Measurements from ENCODE around the gene GLS. TPM values are rescaled to one million over a fixed set of nuclear protein-coding genes. Genes with fewer than 3 reads are reported as not detected.
A peak's percentile ranks its signal among the peaks of the same experiment; 100 is the strongest.

Gene GLS
- total and polyA plus RNA-seq, 9 donors: 20.2 to 141 (median 76.0) TPM

DNA sequence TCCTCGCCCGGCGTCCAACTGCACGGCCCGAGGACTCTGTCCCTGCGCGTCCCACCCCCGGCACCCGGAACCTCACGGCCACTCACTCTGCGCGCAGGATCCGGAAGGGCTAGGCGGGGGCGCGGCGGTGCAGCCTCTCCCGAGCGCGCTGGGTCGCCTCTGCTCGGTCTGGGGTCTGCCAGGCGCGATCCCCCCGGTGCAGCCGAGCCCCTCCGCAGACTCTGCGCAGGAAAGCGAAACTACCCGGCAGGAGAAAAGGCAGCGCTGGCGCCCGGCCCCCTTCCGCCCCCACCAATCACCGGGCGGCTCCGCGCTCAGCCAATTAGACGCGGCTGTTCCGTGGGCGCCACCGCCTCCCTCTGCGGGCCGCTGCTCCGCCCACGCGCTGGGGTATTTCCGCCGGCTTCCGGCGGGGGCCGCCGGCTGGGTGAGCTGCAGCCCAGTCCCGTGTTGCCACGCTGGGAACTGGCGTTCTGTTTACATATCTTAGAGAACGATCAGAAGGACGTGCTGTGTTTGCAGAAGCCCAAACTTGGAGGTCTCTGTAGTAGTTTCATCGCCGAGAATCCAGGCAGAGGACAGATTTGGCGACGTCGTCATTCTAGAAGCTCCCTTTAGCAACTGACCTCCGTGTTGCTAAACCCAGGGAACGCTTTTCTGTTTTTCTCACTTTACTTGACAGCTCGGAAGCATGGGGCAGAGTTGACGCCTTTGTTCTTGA, 133.5 kb downstream of the GLS start, which contains the start of gene STAT1:
TSS of gene STAT1 (minus strand) at position 240 of the 721 bp plus-strand sequence. CDS start 4,168 bp downstream, outside the sequence.
- intact Hi-C loops (cut with DNase I): loop anchor here in 1 of 4 donors (10.0 kb wide), 1 partner anchor 129 kb away; the partner anchor contains the start of gene GLS
- Histone ChIP-seq H3K9me3 (no peaks in the 10 kb centered on the region), H3K4me3 (peak within 1 kb of the TSS; percentile 100), H3K4me1 (ENCODE audit: insufficient read depth) (peaks cover 20% of the 10 kb centered on the region), H3K27me3 (no peaks in the 10 kb centered on the region), H3K27ac (peak within 1 kb of the TSS; percentile 43 to 75), H3K36me3 (no peaks in the 10 kb centered on the region)
- DNase-seq: peak; percentile 91 to 97 (median 95)
- TF ChIP-seq POLR2A (IDR thresholded peaks at IDR 0.05) (peak; percentile 83), CTCF (IDR thresholded peaks at IDR 0.05) (peak in 1 of 3 donors; percentile 32), EP300 (IDR thresholded peaks at IDR 0.05) (no peak)
- WGBS, 3 donors: 0 to 1% (median 1%) methylated on average over 64 to 68 of the region's 68 CpGs

DNA sequence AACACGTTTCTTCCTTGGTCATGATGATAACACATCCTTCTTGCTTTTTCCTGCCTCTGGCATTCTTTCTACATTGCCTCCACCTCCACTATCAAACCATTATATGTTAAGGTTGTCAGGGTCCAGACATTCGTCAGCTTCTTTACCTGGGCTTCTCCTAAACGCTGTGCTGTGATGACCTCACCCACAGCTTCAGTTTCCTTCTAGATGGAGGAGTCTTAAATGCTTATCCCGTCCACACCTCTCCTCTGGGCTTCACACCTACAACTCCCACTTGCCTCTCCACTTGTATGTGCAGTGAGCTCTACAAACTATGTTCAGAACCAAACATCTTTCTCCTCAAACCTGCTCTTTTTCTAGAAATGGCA, 134.0 kb downstream of the GLS start:
- peak overlapping the region; percentile 17 to 75 for H3K27ac ChIP-seq
- peak overlapping the region; percentile 100 for H3K4me3 ChIP-seq
- H3K36me3 ChIP-seq: no peaks in the 10 kb centered on the region
- no peak for DNase-seq
- TF ChIP-seq POLR2A (IDR thresholded peaks at IDR 0.05) (no peak), EP300 (IDR thresholded peaks at IDR 0.05) (no peak), CTCF (IDR thresholded peaks at IDR 0.05) (no peak)
- WGBS, 3 donors: 40 to 54% (median 47%) methylated on average over 4 of the region's 4 CpGs
- intact Hi-C loops (cut with DNase I): loop anchor here in 1 of 4 donors (10.0 kb wide), 1 partner anchor 130 kb away; the partner anchor contains the start of gene GLS
- H3K4me1 ChIP-seq (ENCODE audit: insufficient read depth): peaks cover 20% of the 10 kb centered on the region
- no peaks in the 10 kb centered on the region for H3K27me3 ChIP-seq
- H3K9me3 ChIP-seq: no peaks in the 10 kb centered on the region

Other genes with a start within 250 kb of the GLS start
- 10 to 100 TPM; 29.5 to 53.7 (median 39.8) TPM for gene NAB1, start 231.7 kb upstream of the GLS start, total RNA-seq
- gene NAB1, start 231.7 kb upstream of the GLS start, polyA plus RNA-seq: 10 to 100 TPM; 17.5 to 40.8 TPM
- gene STAT1, start 133.3 kb downstream of the GLS start, total RNA-seq: 10 to 100 TPM; 27.3 to 57.6 (median 46.4) TPM
- 10 to 100 TPM; 30.5 to 89.2 TPM for gene STAT1, start 133.3 kb downstream of the GLS start, polyA plus RNA-seq